ENCODE data around the gene KCNJ9. TPM values are rescaled to one million over a fixed set of nuclear protein-coding genes. Genes with fewer than 3 reads are reported as not detected.

Gene KCNJ9
- total and polyA plus RNA-seq, 2 experiments from 2014 or later, result 0.24 to 0.34 TPM

- no peak for TF ChIP-seq STAT1 (IDR thresholded peaks at IDR 0.05; ENCODE audit: unreplicated experiment)
These were observed 46.7 kb downstream of the KCNJ9 start (continued) for GRCh38 chr1:160127865-160128523.

DNA sequence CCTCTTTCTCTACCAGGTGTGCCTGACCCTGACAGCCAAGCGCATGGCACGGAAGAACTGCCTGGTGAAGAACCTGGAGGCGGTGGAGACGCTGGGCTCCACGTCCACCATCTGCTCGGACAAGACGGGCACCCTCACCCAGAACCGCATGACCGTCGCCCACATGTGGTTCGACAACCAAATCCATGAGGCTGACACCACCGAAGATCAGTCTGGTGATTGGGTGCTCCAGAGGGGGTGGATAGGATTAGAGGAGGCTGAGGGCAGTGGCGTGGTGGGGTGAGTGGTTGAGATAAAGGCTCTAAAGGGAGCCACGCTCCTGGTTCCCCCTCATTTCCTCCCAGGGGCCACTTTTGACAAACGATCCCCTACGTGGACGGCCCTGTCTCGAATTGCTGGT, 47.3 kb downstream of the KCNJ9 start:
- Mint-ChIP-seq H3K36me3 (ENCODE audit: low read depth) (peaks cover 85% of the 10 kb centered on the region), H3K4me1 (peaks cover 14% of the 10 kb centered on the region), H3K27me3 (ENCODE audit: insufficient read depth, low read depth, poor library complexity) (peaks cover 1% of the 10 kb centered on the region), H3K9me3 (no peaks in the 10 kb centered on the region), H3K27ac (no peak overlapping the region), H3K4me3 (no peak overlapping the region)
- no peak for TF ChIP-seq JUNB (IDR thresholded peaks at IDR 0.05; ENCODE audit: unreplicated experiment)
- TF ChIP-seq ZNF331 (CRISPR knock-in tag; IDR thresholded peaks at IDR 0.05; ENCODE audit: low read depth), result no peak
- TF ChIP-seq CREB1 (CRISPR knock-in tag; IDR thresholded peaks at IDR 0.05; ENCODE audit: low read depth), result no peak
- no peak for TF ChIP-seq ZNF462 (CRISPR knock-in tag; IDR thresholded peaks at IDR 0.05)
- no peak for TF ChIP-seq EZH2phosphoT487 (IDR thresholded peaks at IDR 0.05; ENCODE audit: unreplicated experiment)
- TF ChIP-seq EZH2 (IDR thresholded peaks at IDR 0.05; ENCODE audit: low read depth, unreplicated experiment), result no peak
- TF ChIP-seq STAT1 (IDR thresholded peaks at IDR 0.05; ENCODE audit: unreplicated experiment), result no peak
- TF ChIP-seq NANOG (IDR thresholded peaks at IDR 0.05; ENCODE audit: borderline replicate concordance), result no peak
- no peak for TF ChIP-seq REST (IDR thresholded peaks at IDR 0.05; ENCODE audit: unreplicated experiment)
- TF ChIP-seq, protein P1, sequence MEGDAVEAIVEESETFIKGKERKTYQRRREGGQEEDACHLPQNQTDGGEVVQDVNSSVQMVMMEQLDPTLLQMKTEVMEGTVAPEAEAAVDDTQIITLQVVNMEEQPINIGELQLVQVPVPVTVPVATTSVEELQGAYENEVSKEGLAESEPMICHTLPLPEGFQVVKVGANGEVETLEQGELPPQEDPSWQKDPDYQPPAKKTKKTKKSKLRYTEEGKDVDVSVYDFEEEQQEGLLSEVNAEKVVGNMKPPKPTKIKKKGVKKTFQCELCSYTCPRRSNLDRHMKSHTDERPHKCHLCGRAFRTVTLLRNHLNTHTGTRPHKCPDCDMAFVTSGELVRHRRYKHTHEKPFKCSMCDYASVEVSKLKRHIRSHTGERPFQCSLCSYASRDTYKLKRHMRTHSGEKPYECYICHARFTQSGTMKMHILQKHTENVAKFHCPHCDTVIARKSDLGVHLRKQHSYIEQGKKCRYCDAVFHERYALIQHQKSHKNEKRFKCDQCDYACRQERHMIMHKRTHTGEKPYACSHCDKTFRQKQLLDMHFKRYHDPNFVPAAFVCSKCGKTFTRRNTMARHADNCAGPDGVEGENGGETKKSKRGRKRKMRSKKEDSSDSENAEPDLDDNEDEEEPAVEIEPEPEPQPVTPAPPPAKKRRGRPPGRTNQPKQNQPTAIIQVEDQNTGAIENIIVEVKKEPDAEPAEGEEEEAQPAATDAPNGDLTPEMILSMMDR (conservative IDR thresholded peaks at IDR 0.05; ENCODE audit: low read depth in 2 of 2), result no peak
- H3K4me3 ChIP-seq, result no peak overlapping the region
- no peaks in the 10 kb centered on the region for H3K36me3 ChIP-seq (ENCODE audit: insufficient read depth)
- DNase-seq (ENCODE audit: low spot score) (no peak), ATAC-seq (no peak)
- H2AFZ ChIP-seq, result no peak overlapping the region
- H3K27me3 ChIP-seq (ENCODE audit: insufficient read depth), result no peaks in the 10 kb centered on the region
- no peaks in the 10 kb centered on the region for H3K79me2 ChIP-seq (replicated peaks; ENCODE audit: insufficient read depth)
- H3K9me2 ChIP-seq (ENCODE audit: insufficient read depth), result no peaks in the 10 kb centered on the region
- H3K4me2 ChIP-seq, result no peak overlapping the region
- H3F3A ChIP-seq (replicated peaks; ENCODE audit: low read depth), result no peaks in the 10 kb centered on the region
- H3K27ac ChIP-seq (ENCODE audit: low read depth), result no peak overlapping the region
- no peaks in the 10 kb centered on the region for H3K4me1 ChIP-seq (ENCODE audit: insufficient read depth)
- H4K20me1 ChIP-seq (replicated peaks; ENCODE audit: insufficient read depth), result no peaks in the 10 kb centered on the region
